Spinal cord (tissue), 10 donors: Measurements from ENCODE around the gene PAPPA2. TPM values are rescaled to one million over a fixed set of nuclear protein-coding genes. Genes with fewer than 3 reads are reported as not detected.

ENCODE experiments used
- DNase-seq, 6 donors: peaks; one replicate each; pipeline versions ENCODE4 v3.0.0 to v3.0.0-alpha.2; 2013 to 2015; ENCODE audit warnings: low spot score in 6 of 6, low read depth in 4 of 6
- H3K27ac ChIP-seq: one replicate; pipeline ENCODE4 v1.5.1; 2013; ENCODE audit warnings: low read depth, low read length, control low read depth
- H3K27me3 ChIP-seq: one replicate; pipeline ENCODE4 v1.6.1; 2013; ENCODE audit warnings: low read length; ENCODE audit not compliant: control insufficient read depth, insufficient read depth
- H3K36me3 ChIP-seq: one replicate; pipeline ENCODE4 v1.6.1; 2013; ENCODE audit warnings: low read length; ENCODE audit not compliant: control insufficient read depth, insufficient read depth
- H3K4me1 ChIP-seq: one replicate; pipeline ENCODE4 v1.6.1; 2013; ENCODE audit warnings: low read length; ENCODE audit not compliant: control insufficient read depth, insufficient read depth
- H3K4me3 ChIP-seq: one replicate; pipeline ENCODE4 v1.5.1; 2013; ENCODE audit warnings: low read depth, low read length, control low read depth
- H3K9me3 ChIP-seq: one replicate; pipeline ENCODE4 v1.6.1; 2013; ENCODE audit warnings: low read length; ENCODE audit not compliant: control insufficient read depth, insufficient read depth
- WGBS: methylation state at CpG from one replicate; pipeline ENCODE4 v1.1.5; 2013; ENCODE audit warnings: missing lambda C conversion rate; ENCODE audit not compliant: insufficient coverage; 5-methylcytosine and 5-hydroxymethylcytosine counted together
- polyA plus RNA-seq, 2 donors: library from polyadenylated mRNA; unstranded; fragments of 120-200 nt; gene quantifications; one replicate each; pipeline ENCODE4 v1.2.1, GENCODE V29; 2013; ENCODE audit not compliant: insufficient read length in 2 of 2
- total RNA-seq, 2 donors: library from RNA; depleted of rRNA in 1 of 2; stranded (reverse); fragments of 120-200 nt in 1 of 2; fragments of >200 nt in 1 of 2; gene quantifications; one replicate each; pipeline versions ENCODE4 v1.2.3 to v1.2.4, GENCODE V29; 2013 to 2014
- donor health status: healthy.

The PAPPA2 gene
- total and polyA plus RNA-seq, 4 donors: 1.8 to 3.9 (median 3.0) TPM

GRCh38 chr1:176576670-176577069, 113.7 kb downstream of the PAPPA2 start:
- Histone ChIP-seq H3K9me3 (no peaks in the 10 kb centered on the region), H3K27me3 (no peaks in the 10 kb centered on the region), H3K4me1 (no peaks in the 10 kb centered on the region), H3K36me3 (no peaks in the 10 kb centered on the region), H3K27ac (no peak overlapping the region), H3K4me3 (no peak overlapping the region)
- DNase-seq: no peak
- 94% methylated on average over 5 of the region's 5 CpGs for WGBS

DNA sequence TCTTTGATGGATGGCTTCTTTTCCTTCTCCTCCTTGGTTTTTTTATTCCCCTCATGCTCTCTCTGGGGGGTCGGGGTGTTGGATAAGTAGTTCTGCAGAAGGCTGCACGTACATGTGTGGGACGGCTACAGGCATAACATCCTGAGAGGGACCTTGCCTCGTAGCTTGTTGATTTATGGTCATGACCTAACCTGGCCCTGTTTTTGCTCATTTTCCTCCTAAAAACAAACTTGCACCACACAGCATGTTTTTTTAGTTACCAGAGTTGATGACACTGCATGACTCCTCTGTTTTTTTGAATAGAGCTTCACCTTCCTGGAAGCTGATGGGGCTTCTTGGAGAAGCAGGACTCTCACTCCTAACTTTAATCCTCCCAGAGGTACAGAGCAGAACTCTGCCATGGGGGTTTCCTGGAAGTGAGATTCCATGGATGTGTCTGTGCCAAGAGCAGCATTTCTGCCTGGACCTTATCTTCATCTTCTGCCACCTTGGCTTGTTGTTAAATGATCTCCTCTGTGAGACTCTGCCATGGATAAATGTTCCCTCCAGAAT, 114.7 kb downstream of the PAPPA2 start:
- 44% methylated on average over 3 of the region's 4 CpGs for WGBS
- Histone ChIP-seq H3K4me1 (no peaks in the 10 kb centered on the region), H3K27me3 (no peaks in the 10 kb centered on the region)

DNA sequence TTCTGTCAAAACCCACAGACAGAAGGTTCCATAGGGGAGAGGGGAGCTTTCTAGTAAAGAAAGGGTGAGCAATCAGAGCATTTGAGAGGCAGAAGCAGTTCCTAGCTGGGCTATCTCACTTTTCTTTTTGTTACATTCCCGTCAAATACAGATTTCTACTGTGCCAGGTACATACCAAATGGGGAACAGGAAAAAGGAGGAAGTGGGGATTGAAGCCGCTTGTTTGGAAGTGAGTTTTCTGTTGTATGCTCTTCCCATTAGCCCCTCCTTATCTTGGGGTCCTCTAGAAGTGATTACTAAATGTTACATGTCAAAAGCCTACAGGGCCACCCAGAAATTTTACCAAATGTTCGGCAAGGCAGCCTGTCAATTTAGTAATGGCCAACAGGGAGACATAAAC, 116.1 kb downstream of the PAPPA2 start:
- no peaks in the 10 kb centered on the region for H3K4me1 ChIP-seq
- H3K27ac ChIP-seq: no peak overlapping the region
- H3K27me3 ChIP-seq: no peaks in the 10 kb centered on the region
- no peaks in the 10 kb centered on the region for H3K36me3 ChIP-seq
- H3K9me3 ChIP-seq: no peaks in the 10 kb centered on the region
- no peak for DNase-seq
- 83% methylated on average over 1 of the region's 3 CpGs for WGBS
- no peak overlapping the region for H3K4me3 ChIP-seq

More for the DNA sequence above, 114.7 kb downstream of the PAPPA2 start:
- Histone ChIP-seq H3K27ac (no peak overlapping the region), H3K4me3 (no peak overlapping the region), H3K9me3 (no peaks in the 10 kb centered on the region), H3K36me3 (no peaks in the 10 kb centered on the region)
- no peak for DNase-seq

GRCh38 chr1:176595217-176595616, 132.2 kb downstream of the PAPPA2 start:
- no peak for DNase-seq
- H3K27ac ChIP-seq: no peak overlapping the region
- no peaks in the 10 kb centered on the region for H3K9me3 ChIP-seq
- 94% methylated on average over 15 of the region's 16 CpGs for WGBS
- H3K36me3 ChIP-seq: no peaks in the 10 kb centered on the region
- H3K4me3 ChIP-seq: no peak overlapping the region
- H3K4me1 ChIP-seq: no peaks in the 10 kb centered on the region
- H3K27me3 ChIP-seq: no peaks in the 10 kb centered on the region

GRCh38 chr1:176601348-176601747, 138.4 kb downstream of the PAPPA2 start:
- DNase-seq: no peak
- Histone ChIP-seq H3K27me3 (no peaks in the 10 kb centered on the region), H3K9me3 (no peaks in the 10 kb centered on the region), H3K4me3 (no peak overlapping the region), H3K27ac (no peak overlapping the region), H3K4me1 (no peaks in the 10 kb centered on the region), H3K36me3 (no peaks in the 10 kb centered on the region)
- no CpG with 5 or more reads among the region's 3 CpGs for WGBS

- Histone ChIP-seq H3K4me1 (no peaks in the 10 kb centered on the region), H3K27me3 (no peaks in the 10 kb centered on the region), H3K9me3 (no peaks in the 10 kb centered on the region), H3K36me3 (no peaks in the 10 kb centered on the region), H3K4me3 (no peak overlapping the region), H3K27ac (no peak overlapping the region)
- no CpG with 5 or more reads among the region's 5 CpGs for WGBS
- no peak for DNase-seq
Measured at GRCh38 chr1:176602388-176603004, 139.5 kb downstream of the PAPPA2 start.

DNA sequence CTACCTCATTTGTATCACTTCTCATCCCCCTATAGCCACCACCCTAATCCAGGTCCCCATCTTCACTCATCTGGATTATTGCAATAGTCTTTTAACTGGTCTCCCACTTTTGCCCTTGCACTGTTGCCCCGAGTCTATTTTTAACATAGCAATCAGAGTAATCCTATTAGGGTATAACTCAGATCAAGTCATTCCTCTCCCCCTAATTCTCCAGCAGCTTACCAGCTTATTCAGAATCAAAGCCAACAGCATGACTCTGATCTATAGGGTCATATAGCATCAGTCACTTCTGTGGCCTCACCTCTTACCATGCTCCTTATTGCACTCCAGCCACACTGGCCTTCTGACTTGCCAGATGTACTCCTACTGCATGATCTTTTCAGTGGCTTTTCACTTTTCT, 140.7 kb downstream of the PAPPA2 start:
- H3K27me3 ChIP-seq: no peaks in the 10 kb centered on the region
- WGBS: 86% methylated on average over 1 of the region's 1 CpG
- no peak overlapping the region for H3K27ac ChIP-seq
- no peak overlapping the region for H3K4me3 ChIP-seq
- H3K9me3 ChIP-seq: no peaks in the 10 kb centered on the region
- DNase-seq: no peak
- H3K36me3 ChIP-seq: no peaks in the 10 kb centered on the region
- no peaks in the 10 kb centered on the region for H3K4me1 ChIP-seq

- no CpG with 5 or more reads among the region's 2 CpGs for WGBS
- no peak for DNase-seq
Measured at GRCh38 chr1:176604461-176604860, 141.5 kb downstream of the PAPPA2 start.

GRCh38 chr1:176605176-176605575, 142.2 kb downstream of the PAPPA2 start:
- no peaks in the 10 kb centered on the region for H3K36me3 ChIP-seq
- no peak overlapping the region for H3K4me3 ChIP-seq
- H3K9me3 ChIP-seq: no peaks in the 10 kb centered on the region
- H3K27ac ChIP-seq: no peak overlapping the region
- WGBS: no CpG with 5 or more reads among the region's 1 CpG
- H3K4me1 ChIP-seq: no peaks in the 10 kb centered on the region
- no peaks in the 10 kb centered on the region for H3K27me3 ChIP-seq
- no peak for DNase-seq

More at GRCh38 chr1:176604461-176604860, 141.5 kb downstream of the PAPPA2 start:
- Histone ChIP-seq H3K9me3 (no peaks in the 10 kb centered on the region), H3K27me3 (no peaks in the 10 kb centered on the region), H3K4me3 (no peak overlapping the region), H3K4me1 (no peaks in the 10 kb centered on the region), H3K36me3 (no peaks in the 10 kb centered on the region), H3K27ac (no peak overlapping the region)
